GM18511 (cell line): ENCODE results near the gene FOXO1.

Source experiments
- ATAC-seq: cut with Tn5 transposase; IDR thresholded peaks from one replicate; pipeline ENCODE4 v1.9.1; 2021; ENCODE audit warnings: mild to moderate bottlenecking, moderate library complexity; ENCODE audit not compliant: unreplicated experiment

The FOXO1 gene

GRCh38 chr13:40517486-40518480 is 148.7 kb downstream of the FOXO1 start:
- peak; percentile 89 for ATAC-seq

- no peak for ATAC-seq
Measured at GRCh38 chr13:40515702-40516101, 150.7 kb downstream of the FOXO1 start.

- no peak for ATAC-seq
Measured at GRCh38 chr13:40514802-40515201, 151.6 kb downstream of the FOXO1 start.

- ATAC-seq: no peak
Measured at GRCh38 chr13:40509876-40510275, 156.6 kb downstream of the FOXO1 start.

- no peak for ATAC-seq
Measured at GRCh38 chr13:40508767-40509342, 157.6 kb downstream of the FOXO1 start.

GRCh38 chr13:40508127-40508526 is 158.3 kb downstream of the FOXO1 start:
- ATAC-seq: no peak

GRCh38 chr13:40506592-40507446 is 159.6 kb downstream of the FOXO1 start:
- ATAC-seq: no peak
